ENCODE measurements around the gene ABCA6.

GRCh38 chr17:69056179-69056823, 85.4 kb downstream of the ABCA6 start:
- TF ChIP-seq, protein P1, sequence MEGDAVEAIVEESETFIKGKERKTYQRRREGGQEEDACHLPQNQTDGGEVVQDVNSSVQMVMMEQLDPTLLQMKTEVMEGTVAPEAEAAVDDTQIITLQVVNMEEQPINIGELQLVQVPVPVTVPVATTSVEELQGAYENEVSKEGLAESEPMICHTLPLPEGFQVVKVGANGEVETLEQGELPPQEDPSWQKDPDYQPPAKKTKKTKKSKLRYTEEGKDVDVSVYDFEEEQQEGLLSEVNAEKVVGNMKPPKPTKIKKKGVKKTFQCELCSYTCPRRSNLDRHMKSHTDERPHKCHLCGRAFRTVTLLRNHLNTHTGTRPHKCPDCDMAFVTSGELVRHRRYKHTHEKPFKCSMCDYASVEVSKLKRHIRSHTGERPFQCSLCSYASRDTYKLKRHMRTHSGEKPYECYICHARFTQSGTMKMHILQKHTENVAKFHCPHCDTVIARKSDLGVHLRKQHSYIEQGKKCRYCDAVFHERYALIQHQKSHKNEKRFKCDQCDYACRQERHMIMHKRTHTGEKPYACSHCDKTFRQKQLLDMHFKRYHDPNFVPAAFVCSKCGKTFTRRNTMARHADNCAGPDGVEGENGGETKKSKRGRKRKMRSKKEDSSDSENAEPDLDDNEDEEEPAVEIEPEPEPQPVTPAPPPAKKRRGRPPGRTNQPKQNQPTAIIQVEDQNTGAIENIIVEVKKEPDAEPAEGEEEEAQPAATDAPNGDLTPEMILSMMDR (IDR thresholded peaks at IDR 0.05) = no peak
- TF ChIP-seq POLR2A (IDR thresholded peaks at IDR 0.05) = no peak
